HepG2 (cell line): ENCODE results near the gene CKS2. TPM values are rescaled to one million over a fixed set of nuclear protein-coding genes. Genes with fewer than 3 reads are reported as not detected.

Source experiments
- ATAC-seq: fragments of 200-7000 bp; cut with Tn5 transposase; 3 replicates; pipeline ENCODE4 v1.9.1; 2020; ENCODE audit warnings: mild to moderate bottlenecking, moderate library complexity
- BruUV-seq: library from RNA; stranded (reverse); fragments of 400-500 nt; replicated peaks from 2 replicates; lab custom pipeline; 2021; lab: Mats Ljungman, UMichigan
- CTCF ChIA-PET: fragments of 300-600 bp; formaldehyde crosslinking; extraction: SDS; loops from one replicate; lab custom pipeline; 2021; ENCODE audit warnings: low total read pairs, inconsistent platforms, low intra/inter-chr PET ratio; lab: Yijun Ruan, JAX
- POLR2A ChIA-PET: fragments of 350-600 bp; sonication (Branson Sonifier 250); formaldehyde crosslinking; loops from one replicate; lab custom pipeline; 2020; ENCODE audit warnings: antibody characterized with exemption, inconsistent platforms; lab: Yijun Ruan, JAX
- DNase-seq: peaks from one replicate; pipeline ENCODE4 v3.0.0-alpha.2; 2015; ENCODE audit warnings: low spot score
- FAIRE-seq: peaks from 3 replicates; lab custom pipeline; 2011; peaks lifted over from hg19 to GRCh38; lab: Jason Lieb, UNC
- H2AFZ ChIP-seq: one replicate; pipeline ENCODE4 v1.6.1; 2011; ENCODE audit warnings: low read length, inconsistent platforms
- H3K27ac ChIP-seq: fragments of 300-600 bp; 3 replicates; pipeline ENCODE4 v1.8.0; 2011; ENCODE audit warnings: mixed run types, mild to moderate bottlenecking, mixed read lengths, low read length, inconsistent platforms; ENCODE audit not compliant: insufficient read depth; ENCODE audit errors: extremely low read length
- H3K27me3 ChIP-seq, 2 experiments: fragments of 200-600 bp in 1 of 2; 2 replicates in 1 of 2; 3 replicates in 1 of 2; pipeline versions ENCODE4 v1.6.0 to v1.8.0; 2011; ENCODE audit warnings: low read length in 2 of 2, mild to moderate bottlenecking in 2 of 2, moderate library complexity in 2 of 2, inconsistent platforms in 1 of 2; ENCODE audit not compliant: insufficient read depth in 2 of 2, control insufficient read depth in 1 of 2
- H3K36me3 ChIP-seq, 2 experiments: fragments of 200-600 bp in 1 of 2; replicated peaks in 1 of 2; 2 replicates in 1 of 2; 3 replicates in 1 of 2; pipeline versions ENCODE4 v1.5.1 to v1.8.0; 2011; ENCODE audit warnings: low read length in 2 of 2, inconsistent platforms in 1 of 2; ENCODE audit not compliant: insufficient read depth in 2 of 2, control insufficient read depth in 1 of 2
- H3K4me1 ChIP-seq: 2 replicates; pipeline ENCODE4 v1.5.1; 2012; ENCODE audit warnings: low read length, inconsistent platforms; ENCODE audit not compliant: insufficient read depth
- H3K4me2 ChIP-seq: 2 replicates; pipeline ENCODE4 v1.6.0; 2011; ENCODE audit warnings: low read depth, low read length, inconsistent platforms
- H3K4me3 ChIP-seq, 3 experiments: fragments of 200-600 bp in 1 of 3; sonication (generic), shearing (Covaris generic) in 1 of 3; replicated peaks in 1 of 3; 2 replicates each; pipeline ENCODE4 v1.5.1; 2011 to 2016; ENCODE audit warnings: low read length in 3 of 3, inconsistent platforms in 2 of 3, low read depth in 2 of 3, mild to moderate bottlenecking in 2 of 3, control low read depth in 1 of 3, mixed read lengths in 1 of 3; ENCODE audit not compliant: insufficient read depth in 1 of 3
- H3K79me2 ChIP-seq: one replicate; pipeline ENCODE4 v1.6.1; 2011; ENCODE audit warnings: low read length, inconsistent platforms; ENCODE audit not compliant: insufficient read depth
- H3K9ac ChIP-seq: 2 replicates; pipeline ENCODE4 v1.6.0; 2011; ENCODE audit warnings: mild to moderate bottlenecking, low read depth, low read length, inconsistent platforms; ENCODE audit not compliant: insufficient read depth
- H3K9me3 ChIP-seq: 2 replicates; pipeline ENCODE4 v1.5.1; 2012; ENCODE audit warnings: mild to moderate bottlenecking, low read length
- H4K20me1 ChIP-seq: 2 replicates; pipeline ENCODE4 v1.6.0; 2011; ENCODE audit warnings: inconsistent platforms, mild to moderate bottlenecking, low read length, moderate library complexity; ENCODE audit not compliant: insufficient read depth
- CREM ChIP-seq, 2 experiments: sonication (generic) in 1 of 2; formaldehyde crosslinking in 1 of 2; IDR thresholded peaks; 2 replicates each; pipeline versions ENCODE4 v1.4.0 to v1.6.1; 2016 to 2020; ENCODE audit warnings: antibody characterized with exemption in 1 of 2, mild to moderate bottlenecking in 1 of 2, missing genetic modification reagents in 1 of 2
- FIP1L1 ChIP-seq: fragments of 200-400 bp; formaldehyde crosslinking; IDR thresholded peaks from 2 replicates; pipeline ENCODE4 v1.6.1; 2018; ENCODE audit warnings: low read depth, mild to moderate bottlenecking, low read length, moderate library complexity, borderline replicate concordance; ENCODE audit not compliant: insufficient read depth
- NR3C1 ChIP-seq: sonication (generic); formaldehyde crosslinking; IDR thresholded peaks from 2 replicates; pipeline ENCODE4 v1.4.0; 2020; ENCODE audit warnings: missing genetic modification reagents
- PHF20 ChIP-seq: sonication (generic); formaldehyde crosslinking; IDR thresholded peaks from 2 replicates; pipeline ENCODE4 v1.5.0; 2020; ENCODE audit warnings: mild to moderate bottlenecking, missing genetic modification reagents
- PHF5A ChIP-seq: IDR thresholded peaks from one replicate; pipeline ENCODE4 v1.6.1; 2018; ENCODE audit warnings: low read depth, missing genetic modification reagents; ENCODE audit not compliant: unreplicated experiment
- RXRB ChIP-seq: IDR thresholded peaks from 2 replicates; pipeline ENCODE4 v1.6.1; 2016; ENCODE audit warnings: borderline replicate concordance, missing genetic modification reagents, missing compliant biosample characterization
- TSC22D2 ChIP-seq: sonication (generic); formaldehyde crosslinking; IDR thresholded peaks from 2 replicates; pipeline ENCODE4 v1.5.1; 2020; ENCODE audit warnings: missing genetic modification reagents, mild to moderate bottlenecking, borderline replicate concordance
- ZNF263 ChIP-seq: sonication (generic); formaldehyde crosslinking; IDR thresholded peaks from 2 replicates; pipeline ENCODE4 v1.4.0; 2020; ENCODE audit warnings: missing genetic modification reagents
- ZNF569 ChIP-seq: sonication (generic); formaldehyde crosslinking; IDR thresholded peaks from 2 replicates; pipeline ENCODE4 v1.5.0; 2020; ENCODE audit warnings: mild to moderate bottlenecking, missing genetic modification reagents, moderate library complexity, borderline replicate concordance
- in situ Hi-C: cut with HindIII; loops from 2 replicates; pipeline ENCODE4 v1.10.0; 2017; ENCODE audit warnings: low pct_unique_long_range_greater_than_20kb; ENCODE audit not compliant: extremely low pct_ligation_motif_present
- intact Hi-C: fragments of 100-400 bp; cut with micrococcal nuclease; formaldehyde crosslinking; loops from one replicate; pipeline ENCODE4 v1.10.0; 2022; ENCODE audit not compliant: unreplicated experiment
- polyA plus RNA-seq, 8 experiments: library from polyadenylated mRNA; depleted of rRNA in 3 of 8; stranded (reverse) in 7 of 8; unstranded in 1 of 8; fragments of >200 nt; fragmentation: Illumina TruSeq in 4 of 8; extraction: Trizol in 4 of 8; gene quantifications; 2 replicates each; pipeline versions ENCODE4 v1.2.1 to v1.2.3, GENCODE V29; 2011 to 2016; ENCODE audit warnings: low read depth in 4 of 8, missing spikeins in 1 of 8, mixed read lengths in 1 of 8; ENCODE audit not compliant: insufficient read depth in 1 of 8
- total RNA-seq, 5 experiments: library from RNA; depleted of rRNA; stranded (reverse); fragments of >200 nt; fragmentation: Illumina TruSeq; extraction: Trizol; gene quantifications; 2 replicates each; pipeline ENCODE4 v1.2.3, GENCODE V29; 2016; ENCODE audit warnings: low read depth in 1 of 5
- TF ChIP-seq, protein P1 (sequence below): sonication (generic); formaldehyde crosslinking; IDR thresholded peaks from 2 replicates; pipeline ENCODE4 v1.9.0; 2021; ENCODE audit warnings: missing genetic modification reagents, mild to moderate bottlenecking, borderline replicate concordance
- TF ChIP-seq, protein P2 (sequence below): IDR thresholded peaks from 2 replicates; pipeline ENCODE4 v1.6.1; 2016; ENCODE audit warnings: low read depth, missing genetic modification reagents, missing compliant biosample characterization

CKS2 gene
- total and polyA plus RNA-seq, 2 of the 13 experiments (the other 11 are each of a cell fraction or from before 2014, with no cell fraction given): 251 to 317 TPM

DNA sequence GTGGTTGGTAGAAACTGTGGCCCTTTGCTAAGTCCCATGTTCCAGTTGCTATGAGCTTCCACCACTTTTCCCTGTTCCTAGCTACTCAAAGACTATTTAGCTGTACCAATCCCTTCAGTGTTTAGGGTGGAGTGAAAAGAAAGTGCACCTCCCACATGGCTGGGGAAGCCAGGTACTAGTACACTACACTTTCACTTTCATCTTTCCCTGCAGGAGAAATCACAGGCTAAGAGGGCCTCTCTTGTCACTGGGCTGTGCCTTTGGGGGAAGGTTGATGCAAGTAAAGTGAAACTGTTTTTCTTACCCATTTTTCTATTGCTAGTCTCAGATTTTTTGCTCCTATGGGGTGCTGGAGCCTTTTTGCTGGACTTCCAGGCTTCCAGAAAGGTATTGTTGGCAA, 33.5 kb upstream of the CKS2 start:
- DNase-seq (no peak), ATAC-seq (no peak), FAIRE-seq (no peak)
- H3K4me2 ChIP-seq: peak overlapping the region; percentile 23; the same call in 1 of the 2 replicates
- H3K4me3 ChIP-seq: no peak overlapping the region
- intact Hi-C loops (no loop called here), in situ Hi-C loops (no loop called here)
- H3K9me3 ChIP-seq: peaks cover 31% of the 10 kb centered on the region
- no peaks in the 10 kb centered on the region for H3K36me3 ChIP-seq
- BruUV-seq: no TSS peak
- H2AFZ ChIP-seq: no peak overlapping the region
- no peaks in the 10 kb centered on the region for H3K4me1 ChIP-seq
- no peak overlapping the region for H3K9ac ChIP-seq
- ChIA-PET CTCF (no interaction called here), POLR2A (no interaction called here)
- H3K27ac ChIP-seq: no peak overlapping the region
- no peak for TF ChIP-seq ZNF263 (CRISPR knock-in tag)
- TF ChIP-seq PHF20 (CRISPR knock-in tag): no peak
- TF ChIP-seq CREM (IDR thresholded peaks at IDR 0.05): no peak
- no peak for TF ChIP-seq CREM (CRISPR knock-in tag; IDR thresholded peaks at IDR 0.05)
- TF ChIP-seq PHF5A (CRISPR knock-in tag): no peak
- TF ChIP-seq, protein P1, sequence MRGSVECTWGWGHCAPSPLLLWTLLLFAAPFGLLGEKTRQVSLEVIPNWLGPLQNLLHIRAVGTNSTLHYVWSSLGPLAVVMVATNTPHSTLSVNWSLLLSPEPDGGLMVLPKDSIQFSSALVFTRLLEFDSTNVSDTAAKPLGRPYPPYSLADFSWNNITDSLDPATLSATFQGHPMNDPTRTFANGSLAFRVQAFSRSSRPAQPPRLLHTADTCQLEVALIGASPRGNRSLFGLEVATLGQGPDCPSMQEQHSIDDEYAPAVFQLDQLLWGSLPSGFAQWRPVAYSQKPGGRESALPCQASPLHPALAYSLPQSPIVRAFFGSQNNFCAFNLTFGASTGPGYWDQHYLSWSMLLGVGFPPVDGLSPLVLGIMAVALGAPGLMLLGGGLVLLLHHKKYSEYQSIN: no peak
- no peak for TF ChIP-seq ZNF569 (CRISPR knock-in tag)
- TF ChIP-seq FIP1L1: no peak
- TF ChIP-seq, protein P2, sequence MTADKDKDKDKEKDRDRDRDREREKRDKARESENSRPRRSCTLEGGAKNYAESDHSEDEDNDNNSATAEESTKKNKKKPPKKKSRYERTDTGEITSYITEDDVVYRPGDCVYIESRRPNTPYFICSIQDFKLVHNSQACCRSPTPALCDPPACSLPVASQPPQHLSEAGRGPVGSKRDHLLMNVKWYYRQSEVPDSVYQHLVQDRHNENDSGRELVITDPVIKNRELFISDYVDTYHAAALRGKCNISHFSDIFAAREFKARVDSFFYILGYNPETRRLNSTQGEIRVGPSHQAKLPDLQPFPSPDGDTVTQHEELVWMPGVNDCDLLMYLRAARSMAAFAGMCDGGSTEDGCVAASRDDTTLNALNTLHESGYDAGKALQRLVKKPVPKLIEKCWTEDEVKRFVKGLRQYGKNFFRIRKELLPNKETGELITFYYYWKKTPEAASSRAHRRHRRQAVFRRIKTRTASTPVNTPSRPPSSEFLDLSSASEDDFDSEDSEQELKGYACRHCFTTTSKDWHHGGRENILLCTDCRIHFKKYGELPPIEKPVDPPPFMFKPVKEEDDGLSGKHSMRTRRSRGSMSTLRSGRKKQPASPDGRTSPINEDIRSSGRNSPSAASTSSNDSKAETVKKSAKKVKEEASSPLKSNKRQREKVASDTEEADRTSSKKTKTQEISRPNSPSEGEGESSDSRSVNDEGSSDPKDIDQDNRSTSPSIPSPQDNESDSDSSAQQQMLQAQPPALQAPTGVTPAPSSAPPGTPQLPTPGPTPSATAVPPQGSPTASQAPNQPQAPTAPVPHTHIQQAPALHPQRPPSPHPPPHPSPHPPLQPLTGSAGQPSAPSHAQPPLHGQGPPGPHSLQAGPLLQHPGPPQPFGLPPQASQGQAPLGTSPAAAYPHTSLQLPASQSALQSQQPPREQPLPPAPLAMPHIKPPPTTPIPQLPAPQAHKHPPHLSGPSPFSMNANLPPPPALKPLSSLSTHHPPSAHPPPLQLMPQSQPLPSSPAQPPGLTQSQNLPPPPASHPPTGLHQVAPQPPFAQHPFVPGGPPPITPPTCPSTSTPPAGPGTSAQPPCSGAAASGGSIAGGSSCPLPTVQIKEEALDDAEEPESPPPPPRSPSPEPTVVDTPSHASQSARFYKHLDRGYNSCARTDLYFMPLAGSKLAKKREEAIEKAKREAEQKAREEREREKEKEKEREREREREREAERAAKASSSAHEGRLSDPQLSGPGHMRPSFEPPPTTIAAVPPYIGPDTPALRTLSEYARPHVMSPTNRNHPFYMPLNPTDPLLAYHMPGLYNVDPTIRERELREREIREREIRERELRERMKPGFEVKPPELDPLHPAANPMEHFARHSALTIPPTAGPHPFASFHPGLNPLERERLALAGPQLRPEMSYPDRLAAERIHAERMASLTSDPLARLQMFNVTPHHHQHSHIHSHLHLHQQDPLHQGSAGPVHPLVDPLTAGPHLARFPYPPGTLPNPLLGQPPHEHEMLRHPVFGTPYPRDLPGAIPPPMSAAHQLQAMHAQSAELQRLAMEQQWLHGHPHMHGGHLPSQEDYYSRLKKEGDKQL (CRISPR knock-in tag): no peak
- no peak for TF ChIP-seq NR3C1 (CRISPR knock-in tag)
- no peak for TF ChIP-seq TSC22D2
- no peak for TF ChIP-seq RXRB (CRISPR knock-in tag)
- no peaks in the 10 kb centered on the region for H4K20me1 ChIP-seq
- no peaks in the 10 kb centered on the region for H3K79me2 ChIP-seq
- no peaks in the 10 kb centered on the region for H3K27me3 ChIP-seq
